Measurements from ENCODE around the gene CLCN5.

Gene CLCN5

GRCh38 chrX:49958727-49959485 is 36.5 kb downstream of the CLCN5 start:
- TF ChIP-seq CTCF (IDR thresholded peaks at IDR 0.05; ENCODE audit: low read depth, low read length) = no peak
- no peak for TF ChIP-seq POLR2A (IDR thresholded peaks at IDR 0.05; ENCODE audit: extremely low read depth, insufficient read length)
- TF ChIP-seq MYC (IDR thresholded peaks at IDR 0.05; ENCODE audit: low read depth, low read length) = no peak
- TF ChIP-seq MAX (IDR thresholded peaks at IDR 0.05; ENCODE audit: low read depth, low read length) = no peak
- no peak for DNase-seq (ENCODE audit: low read depth)
- H3K4me3 ChIP-seq (ENCODE audit: low read depth, low read length) = no peak overlapping the region

GRCh38 chrX:49959602-49960001 is 37.2 kb downstream of the CLCN5 start:
- DNase-seq (ENCODE audit: low read depth) = no peak
- TF ChIP-seq CTCF (IDR thresholded peaks at IDR 0.05; ENCODE audit: low read depth, low read length) (no peak), MYC (IDR thresholded peaks at IDR 0.05; ENCODE audit: low read depth, low read length) (no peak), MAX (IDR thresholded peaks at IDR 0.05; ENCODE audit: low read depth, low read length) (no peak), POLR2A (IDR thresholded peaks at IDR 0.05; ENCODE audit: extremely low read depth, insufficient read length) (no peak)
- H3K4me3 ChIP-seq (ENCODE audit: low read depth, low read length) = no peak overlapping the region

GRCh38 chrX:49960061-49960460 is 37.7 kb downstream of the CLCN5 start:
- DNase-seq (ENCODE audit: low read depth) = no peak
- TF ChIP-seq CTCF (IDR thresholded peaks at IDR 0.05; ENCODE audit: low read depth, low read length) (no peak), MAX (IDR thresholded peaks at IDR 0.05; ENCODE audit: low read depth, low read length) (no peak), MYC (IDR thresholded peaks at IDR 0.05; ENCODE audit: low read depth, low read length) (no peak), POLR2A (IDR thresholded peaks at IDR 0.05; ENCODE audit: extremely low read depth, insufficient read length) (no peak)
- H3K4me3 ChIP-seq (ENCODE audit: low read depth, low read length) = no peak overlapping the region

- TF ChIP-seq MAX (IDR thresholded peaks at IDR 0.05; ENCODE audit: low read depth, low read length) (no peak), CTCF (IDR thresholded peaks at IDR 0.05; ENCODE audit: low read depth, low read length) (no peak), MYC (IDR thresholded peaks at IDR 0.05; ENCODE audit: low read depth, low read length) (no peak), POLR2A (IDR thresholded peaks at IDR 0.05; ENCODE audit: extremely low read depth, insufficient read length) (no peak)
- H3K4me3 ChIP-seq (ENCODE audit: low read depth, low read length) = no peak overlapping the region
- DNase-seq (ENCODE audit: low read depth) = no peak
Measured at GRCh38 chrX:49970674-49971073, 48.3 kb downstream of the CLCN5 start.

- no peak for DNase-seq (ENCODE audit: low read depth)
- no peak overlapping the region for H3K4me3 ChIP-seq (ENCODE audit: low read depth, low read length)
- TF ChIP-seq POLR2A (IDR thresholded peaks at IDR 0.05; ENCODE audit: extremely low read depth, insufficient read length) (no peak), MYC (IDR thresholded peaks at IDR 0.05; ENCODE audit: low read depth, low read length) (no peak)
Measured at GRCh38 chrX:49972328-49972860, 50.0 kb downstream of the CLCN5 start.

- H3K4me3 ChIP-seq (ENCODE audit: low read depth, low read length) = no peak overlapping the region
- no peak for TF ChIP-seq CTCF (IDR thresholded peaks at IDR 0.05; ENCODE audit: low read depth, low read length)
- no peak for TF ChIP-seq POLR2A (IDR thresholded peaks at IDR 0.05; ENCODE audit: extremely low read depth, insufficient read length)
- no peak for TF ChIP-seq MYC (IDR thresholded peaks at IDR 0.05; ENCODE audit: low read depth, low read length)
- no peak for TF ChIP-seq MAX (IDR thresholded peaks at IDR 0.05; ENCODE audit: low read depth, low read length)
- no peak for DNase-seq (ENCODE audit: low read depth)
Measured at GRCh38 chrX:49976682-49977197, 54.3 kb downstream of the CLCN5 start.

All from NB4 (cell line).